Endothelial cell of umbilical vein (primary cell): ENCODE data around the gene PSMA7. TPM values are rescaled to one million over a fixed set of nuclear protein-coding genes. Genes with fewer than 3 reads are reported as not detected.

ENCODE experiments used
- BruUV-seq: library from RNA; stranded (reverse); fragments of 400-500 nt; replicated peaks from 2 replicates; lab custom pipeline; 2021; lab: Mats Ljungman, UMichigan
- CTCF ChIA-PET: fragments of 300-600, 350-600 bp; sonication (Branson Sonifier 250); formaldehyde crosslinking; loops from one replicate; lab custom pipeline; 2021; ENCODE audit warnings: antibody characterized with exemption, inconsistent platforms; lab: Charles Lee
- POLR2A ChIA-PET: fragments of 300-600, 350-600 bp; sonication (Branson Sonifier 250); formaldehyde crosslinking; loops from one replicate; lab custom pipeline; 2021; ENCODE audit warnings: antibody characterized with exemption, inconsistent platforms; lab: Charles Lee
- DNase-seq: peaks from one replicate; pipeline ENCODE4 v3.0.0-alpha.2; 2011; ENCODE audit warnings: low read depth, low spot score
- FAIRE-seq: peaks from 2 replicates; lab custom pipeline; 2011; peaks lifted over from hg19 to GRCh38; lab: Jason Lieb, UNC
- H2AFZ ChIP-seq: 2 replicates; pipeline ENCODE4 v1.6.0; 2012; ENCODE audit warnings: low read depth, low read length, control low read depth, inconsistent platforms
- H3K27ac ChIP-seq: 2 replicates; pipeline ENCODE4 v1.5.1; 2011; ENCODE audit warnings: low read depth, mild to moderate bottlenecking, control low read depth, low read length, moderate library complexity; ENCODE audit not compliant: insufficient read depth
- H3K27me3 ChIP-seq, 2 experiments: 2 replicates each; pipeline versions ENCODE4 v1.6.0 to v1.6.1; 2011; ENCODE audit warnings: low read length in 2 of 2, mixed read lengths in 1 of 2; ENCODE audit not compliant: control insufficient read depth in 2 of 2, insufficient read depth in 2 of 2
- H3K36me3 ChIP-seq, 2 experiments: 2 replicates in 1 of 2; 3 replicates in 1 of 2; pipeline ENCODE4 v1.5.1; 2011; ENCODE audit warnings: low read length in 2 of 2, mild to moderate bottlenecking in 1 of 2, moderate library complexity in 1 of 2; ENCODE audit not compliant: control insufficient read depth in 2 of 2, insufficient read depth in 2 of 2; ENCODE audit errors: extremely low read depth in 1 of 2
- H3K4me1 ChIP-seq: 3 replicates; pipeline ENCODE4 v1.5.1; 2011; ENCODE audit warnings: mild to moderate bottlenecking, low read length; ENCODE audit not compliant: control insufficient read depth, insufficient read depth; ENCODE audit errors: extremely low read depth
- H3K4me2 ChIP-seq: 2 replicates; pipeline ENCODE4 v1.6.1; 2011; ENCODE audit warnings: low read length, control low read depth, mixed read lengths; ENCODE audit not compliant: insufficient read depth
- H3K4me3 ChIP-seq, 3 experiments: fragments of 200-600 bp in 1 of 3; sonication (generic), shearing (Covaris generic) in 1 of 3; replicated peaks in 1 of 3; 2 replicates each; pipeline ENCODE4 v1.5.1; 2011 to 2016; ENCODE audit warnings: control low read depth in 3 of 3, low read length in 3 of 3, mild to moderate bottlenecking in 2 of 3, inconsistent platforms in 1 of 3, low read depth in 1 of 3, moderate library complexity in 1 of 3; ENCODE audit not compliant: insufficient read depth in 1 of 3
- H3K79me2 ChIP-seq: 2 replicates; pipeline ENCODE4 v1.6.0; 2012; ENCODE audit warnings: low read length, inconsistent platforms; ENCODE audit not compliant: control insufficient read depth, insufficient read depth
- H3K9ac ChIP-seq: replicated peaks from 2 replicates; pipeline ENCODE3; 2011; ENCODE audit warnings: low read length, control low read depth; ENCODE audit not compliant: insufficient read depth; ENCODE audit errors: extremely low read depth
- H3K9me1 ChIP-seq: replicated peaks from 3 replicates; pipeline ENCODE4 v1.6.0; 2011; ENCODE audit warnings: mild to moderate bottlenecking, low read length; ENCODE audit not compliant: control insufficient read depth, insufficient read depth; ENCODE audit errors: extremely low read depth
- H3K9me3 ChIP-seq: replicated peaks from 2 replicates; pipeline ENCODE4 v1.5.1; 2012; ENCODE audit warnings: low read length, inconsistent platforms; ENCODE audit not compliant: control insufficient read depth, insufficient read depth
- H4K20me1 ChIP-seq: replicated peaks from 2 replicates; pipeline ENCODE3; 2011; ENCODE audit warnings: mild to moderate bottlenecking, low read length; ENCODE audit not compliant: control insufficient read depth, insufficient read depth; ENCODE audit errors: extremely low read depth
- CTCF ChIP-seq, 2 donors: IDR thresholded peaks; 1 replicate in 1 of 2; 2 replicates in 1 of 2; pipeline ENCODE4 v1.5.1; 2011; ENCODE audit warnings: low read length in 2 of 2, mild to moderate bottlenecking in 2 of 2, moderate library complexity in 2 of 2, control low read depth in 1 of 2, inconsistent platforms in 1 of 2, low read depth in 1 of 2; ENCODE audit not compliant: insufficient read depth in 1 of 2; ENCODE audit errors: extremely low read depth in 1 of 2
- EZH2 ChIP-seq: IDR thresholded peaks from 2 replicates; pipeline ENCODE4 v1.6.1; 2012; ENCODE audit warnings: borderline replicate concordance, low read depth, mild to moderate bottlenecking, moderate library complexity, low read length, inconsistent platforms; ENCODE audit not compliant: severe bottlenecking
- FOS ChIP-seq: IDR thresholded peaks from 2 replicates; pipeline ENCODE4 v1.6.1; 2011; ENCODE audit warnings: mild to moderate bottlenecking, low read length, moderate library complexity, borderline replicate concordance; ENCODE audit not compliant: insufficient read depth
- GATA2 ChIP-seq: IDR thresholded peaks from 2 replicates; pipeline ENCODE4 v1.7.0; 2011; ENCODE audit warnings: low read depth, mild to moderate bottlenecking, moderate library complexity, mixed read lengths, low read length; ENCODE audit not compliant: insufficient read length, insufficient read depth
- JUN ChIP-seq: IDR thresholded peaks from 2 replicates; pipeline ENCODE4 v1.6.1; 2011; ENCODE audit warnings: borderline replicate concordance, low read depth; ENCODE audit not compliant: insufficient read length, insufficient read depth
- MYC ChIP-seq: IDR thresholded peaks from one replicate; pipeline ENCODE4 v1.6.1; 2011; ENCODE audit warnings: mild to moderate bottlenecking, low read depth, low read length
- POLR2A ChIP-seq: IDR thresholded peaks from 2 replicates; pipeline ENCODE4 v1.6.1; 2012; ENCODE audit warnings: low read depth, mild to moderate bottlenecking, control low read depth, low read length
- POLR2AphosphoS5 ChIP-seq: IDR thresholded peaks from 2 replicates; pipeline ENCODE4 v1.6.1; 2012; ENCODE audit warnings: low read depth, mild to moderate bottlenecking, control low read depth, low read length, moderate library complexity; ENCODE audit not compliant: insufficient read depth
- dilution Hi-C: fragments of 300-500 bp; cut with MboI; formaldehyde crosslinking; loops from one replicate; pipeline ENCODE4 v1.15.0; 2019; ENCODE audit warnings: low sequenced_read_pairs; ENCODE audit not compliant: extremely low pct_ligation_motif_present
- intact Hi-C: fragments of 100-400 bp; cut with micrococcal nuclease; formaldehyde crosslinking; loops from one replicate; pipeline ENCODE4 v1.10.0; 2022
- polyA plus RNA-seq, 4 experiments: library from polyadenylated mRNA; depleted of rRNA in 3 of 4; stranded (reverse) in 3 of 4; unstranded in 1 of 4; fragments of >200 nt; gene quantifications; 2 replicates each; pipeline versions ENCODE4 v1.2.1 to v1.2.3, GENCODE V29; 2011 to 2012; ENCODE audit warnings: missing spikeins in 1 of 4
- total RNA-seq: library from RNA; stranded (reverse); gene quantifications from 2 replicates; pipeline ENCODE4 v1.2.3, GENCODE V29; 2021
- TF ChIP-seq, protein P1 (sequence below): IDR thresholded peaks from 2 replicates; pipeline ENCODE4 v1.6.1; 2011; ENCODE audit not compliant: insufficient read depth, insufficient read length

Gene PSMA7
- total and polyA plus RNA-seq, 2 donors (not counting 3 experiments of a cell fraction or from before 2014, with no cell fraction given) = 393 to 826 TPM

GRCh38 chr20:62147528-62147927 is 4.3 kb upstream of the PSMA7 start:
- Histone ChIP-seq H3K9ac (no peak overlapping the region), H4K20me1 (peaks cover 3% of the 10 kb centered on the region), H3K27ac (no peak overlapping the region), H3K4me1 (peaks cover 8% of the 10 kb centered on the region), H3K4me2 (no peak overlapping the region), H3K9me3 (no peaks in the 10 kb centered on the region), H3K27me3 (no peaks in the 10 kb centered on the region), H2AFZ (no peak overlapping the region), H3K9me1 (no peaks in the 10 kb centered on the region), H3K79me2 (peaks cover 87% of the 10 kb centered on the region), H3K4me3 (no peak overlapping the region), H3K36me3 (peaks cover 0 to 2% of the 10 kb centered on the region in 2 experiments)
- no peak for FAIRE-seq
- dilution Hi-C loops = no loop called here
- ChIA-PET POLR2A (no interaction called here), CTCF (no interaction called here)
- no peak for DNase-seq
- intact Hi-C loops = no loop called here
- BruUV-seq = no TSS peak
- TF ChIP-seq FOS = no peak
- no peak for TF ChIP-seq POLR2A
- TF ChIP-seq POLR2AphosphoS5 = no peak

DNA sequence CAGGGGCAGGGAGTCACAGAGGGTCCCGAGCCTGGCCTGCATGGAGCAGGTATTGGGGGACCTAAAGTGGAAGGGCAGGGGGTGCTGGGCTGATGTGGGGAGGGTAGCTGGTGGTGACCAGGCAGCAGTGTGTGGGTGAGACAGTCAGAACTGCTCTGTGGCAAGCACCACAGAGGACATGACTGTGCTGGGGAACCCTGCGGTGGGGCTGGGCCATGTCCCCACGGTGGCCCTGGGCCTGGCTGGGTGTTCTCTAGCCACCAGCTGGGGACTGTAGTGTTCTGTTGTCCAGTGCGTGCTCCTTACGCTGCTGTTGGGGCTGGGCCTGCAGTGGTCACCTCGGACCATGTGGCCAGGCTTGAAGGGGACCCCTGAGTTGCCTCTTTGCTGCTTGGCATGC is 3.9 kb upstream of the PSMA7 start:
- Histone ChIP-seq H3K79me2 (peaks cover 87% of the 10 kb centered on the region), H3K4me2 (no peak overlapping the region), H3K9ac (no peak overlapping the region), H3K9me3 (no peaks in the 10 kb centered on the region), H3K9me1 (no peaks in the 10 kb centered on the region), H2AFZ (no peak overlapping the region), H4K20me1 (peaks cover 3% of the 10 kb centered on the region), H3K4me1 (peaks cover 8% of the 10 kb centered on the region), H3K27me3 (no peaks in the 10 kb centered on the region), H3K27ac (no peak overlapping the region), H3K4me3 (no peak overlapping the region), H3K36me3 (peaks cover 0 to 2% of the 10 kb centered on the region in 2 experiments)
- ChIA-PET POLR2A (no interaction called here), CTCF (no interaction called here)
- TF ChIP-seq CTCF (IDR thresholded peaks at IDR 0.05; ENCODE audit: extremely low read depth in 1 of 2, insufficient read depth in 1 of 2, low read depth in 1 of 2, low read length in 2 of 2) (no peak), POLR2A (no peak), EZH2 (no peak), GATA2 (no peak), FOS (no peak), POLR2AphosphoS5 (no peak), MYC (no peak), JUN (no peak)
- TF ChIP-seq, protein P1, sequence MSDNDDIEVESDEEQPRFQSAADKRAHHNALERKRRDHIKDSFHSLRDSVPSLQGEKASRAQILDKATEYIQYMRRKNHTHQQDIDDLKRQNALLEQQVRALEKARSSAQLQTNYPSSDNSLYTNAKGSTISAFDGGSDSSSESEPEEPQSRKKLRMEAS = no peak
- DNase-seq (no peak), FAIRE-seq (no peak)
- no TSS peak for BruUV-seq
- intact Hi-C loops (no loop called here), dilution Hi-C loops (no loop called here)
